Mesenchymal stem cell (in vitro differentiated cells and primary cell): ENCODE data around the gene TRPC4AP.

Experiments used
- DNase-seq: peaks from one replicate; pipeline ENCODE4 v3.0.0-alpha.2; 2013
- H2AFZ ChIP-seq: one replicate; pipeline ENCODE4 v1.6.1; 2013; ENCODE audit warnings: low read depth, mild to moderate bottlenecking, control low read depth, inconsistent platforms, low read length, moderate library complexity
- H2AK5ac ChIP-seq: 2 replicates; pipeline ENCODE4 v1.6.1; 2013; ENCODE audit warnings: low read length, moderate library complexity, mild to moderate bottlenecking, inconsistent platforms; ENCODE audit not compliant: severe bottlenecking
- H2BK120ac ChIP-seq: one replicate; pipeline ENCODE4 v1.6.1; 2013; ENCODE audit warnings: low read depth, mild to moderate bottlenecking, inconsistent platforms, low read length, moderate library complexity
- H2BK12ac ChIP-seq, 2 experiments: one replicate each; pipeline ENCODE4 v1.6.1; 2013; ENCODE audit warnings: inconsistent platforms in 2 of 2, low read length in 2 of 2, mild to moderate bottlenecking in 2 of 2, moderate library complexity in 2 of 2, control low read depth in 1 of 2
- H2BK15ac ChIP-seq: one replicate; pipeline ENCODE4 v1.6.1; 2013; ENCODE audit warnings: mild to moderate bottlenecking, low read depth, inconsistent platforms; ENCODE audit not compliant: poor library complexity, severe bottlenecking
- H2BK5ac ChIP-seq: 2 replicates; pipeline ENCODE4 v1.6.1; 2013; ENCODE audit warnings: low read depth, mild to moderate bottlenecking, low read length, control low read depth, inconsistent platforms; ENCODE audit not compliant: poor library complexity, severe bottlenecking
- H3K14ac ChIP-seq, 2 experiments: one replicate each; pipeline ENCODE4 v1.6.1; 2013; ENCODE audit warnings: inconsistent platforms in 2 of 2, low read length in 2 of 2, control low read depth in 1 of 2, mild to moderate bottlenecking in 1 of 2, moderate library complexity in 1 of 2
- H3K18ac ChIP-seq, 2 experiments: one replicate each; pipeline ENCODE4 v1.6.1; 2013; ENCODE audit warnings: inconsistent platforms in 2 of 2, low read length in 2 of 2, control low read depth in 1 of 2, low read depth in 1 of 2, mild to moderate bottlenecking in 1 of 2
- H3K23ac ChIP-seq, 2 experiments: one replicate each; pipeline ENCODE4 v1.6.1; 2013; ENCODE audit warnings: inconsistent platforms in 2 of 2, low read length in 2 of 2, mild to moderate bottlenecking in 2 of 2, moderate library complexity in 2 of 2, control low read depth in 1 of 2
- H3K27ac ChIP-seq: 2 replicates; pipeline ENCODE4 v1.5.1; 2013; ENCODE audit warnings: mild to moderate bottlenecking, moderate library complexity, low read length, control low read depth, inconsistent platforms; ENCODE audit not compliant: poor library complexity, severe bottlenecking
- H3K27me3 ChIP-seq, 2 experiments: 2 replicates each; pipeline versions ENCODE4 v1.6.1 to v1.7.0; 2013; ENCODE audit warnings: low read length in 2 of 2, mild to moderate bottlenecking in 2 of 2, moderate library complexity in 2 of 2, control low read depth in 1 of 2, inconsistent platforms in 1 of 2; ENCODE audit not compliant: control insufficient read depth in 1 of 2, insufficient read depth in 1 of 2
- H3K36me3 ChIP-seq, 2 experiments: 2 replicates each; pipeline versions ENCODE4 v1.6.1 to v1.7.0; 2013; ENCODE audit warnings: low read length in 2 of 2, control low read depth in 1 of 2, inconsistent platforms in 1 of 2, low read depth in 1 of 2, mild to moderate bottlenecking in 1 of 2; ENCODE audit not compliant: insufficient read depth in 2 of 2, control insufficient read depth in 1 of 2
- H3K4ac ChIP-seq, 2 experiments: one replicate each; pipeline ENCODE4 v1.6.1; 2013; ENCODE audit warnings: inconsistent platforms in 2 of 2, low read length in 2 of 2, mild to moderate bottlenecking in 2 of 2, moderate library complexity in 2 of 2, control low read depth in 1 of 2, low read depth in 1 of 2
- H3K4me1 ChIP-seq: 2 replicates; pipeline ENCODE4 v1.6.1; 2013; ENCODE audit warnings: low read depth, low read length, control low read depth; ENCODE audit not compliant: control insufficient read depth, insufficient read depth
- H3K4me2 ChIP-seq: 2 replicates; pipeline ENCODE4 v1.6.1; 2013; ENCODE audit warnings: low read length, mild to moderate bottlenecking, inconsistent platforms; ENCODE audit not compliant: poor library complexity, severe bottlenecking
- H3K4me3 ChIP-seq, 2 experiments: 2 replicates each; pipeline versions ENCODE4 v1.5.1 to v1.7.0; 2013; ENCODE audit warnings: low read length in 2 of 2, mild to moderate bottlenecking in 2 of 2, control low read depth in 1 of 2, low read depth in 1 of 2; ENCODE audit not compliant: insufficient read depth in 1 of 2
- H3K79me1 ChIP-seq: replicated peaks from 2 replicates; pipeline ENCODE4 v1.6.1; 2013; ENCODE audit warnings: mild to moderate bottlenecking, control low read depth, low read length, inconsistent platforms; ENCODE audit not compliant: poor library complexity, severe bottlenecking
- H3K9ac ChIP-seq: 2 replicates; pipeline ENCODE4 v1.7.0; 2013; ENCODE audit warnings: mild to moderate bottlenecking, low read length, moderate library complexity
- H3K9me3 ChIP-seq: 2 replicates; pipeline ENCODE4 v1.7.0; 2013; ENCODE audit warnings: mild to moderate bottlenecking, low read length; ENCODE audit not compliant: control insufficient read depth
- H4K8ac ChIP-seq: one replicate; pipeline ENCODE4 v1.6.1; 2013; ENCODE audit warnings: inconsistent platforms, mild to moderate bottlenecking, low read length, moderate library complexity
- H4K91ac ChIP-seq: one replicate; pipeline ENCODE4 v1.6.1; 2013; ENCODE audit warnings: mild to moderate bottlenecking, low read length, inconsistent platforms
- WGBS: methylation state at CpG from one replicate; pipeline ENCODE4 v1.1.7; 2013; ENCODE audit warnings: mixed read lengths; 5-methylcytosine and 5-hydroxymethylcytosine counted together

Gene TRPC4AP

GRCh38 chr20:35030136-35030535 lies 62.5 kb downstream of the TRPC4AP start:
- Histone ChIP-seq H3K18ac (no peak overlapping the region), H3K4me2 (no peak overlapping the region), H4K8ac (no peak overlapping the region), H3K4ac (no peak overlapping the region), H4K91ac (no peak overlapping the region), H3K79me1 (peaks cover 27% of the 10 kb centered on the region), H3K4me3 (no peak overlapping the region), H3K27ac (no peak overlapping the region), H3K9ac (no peak overlapping the region), H3K27me3 (no peaks in the 10 kb centered on the region), H3K23ac (no peak overlapping the region), H2AFZ (no peak overlapping the region), H2AK5ac (no peak overlapping the region), H2BK5ac (no peak overlapping the region), H3K14ac (no peak overlapping the region), H3K4me1 (no peaks in the 10 kb centered on the region), H2BK120ac (no peak overlapping the region), H3K9me3 (no peaks in the 10 kb centered on the region), H2BK15ac (no peak overlapping the region), H2BK12ac (no peak overlapping the region), H3K36me3 (peaks cover 34 to 81% of the 10 kb centered on the region in 2 experiments)
- DNase-seq: no peak
- WGBS: 100% methylated on average over 2 of the region's 4 CpGs

- Histone ChIP-seq H3K27ac (no peak overlapping the region), H3K9me3 (no peaks in the 10 kb centered on the region), H3K79me1 (peaks cover 24% of the 10 kb centered on the region), H3K27me3 (no peaks in the 10 kb centered on the region), H3K4me2 (no peak overlapping the region), H3K23ac (no peak overlapping the region), H3K4me3 (no peak overlapping the region), H2AK5ac (no peak overlapping the region), H4K8ac (no peak overlapping the region), H2BK15ac (no peak overlapping the region), H3K4ac (no peak overlapping the region), H3K36me3 (peaks cover 36 to 86% of the 10 kb centered on the region in 2 experiments), H2BK12ac (no peak overlapping the region), H2BK5ac (no peak overlapping the region), H2BK120ac (no peak overlapping the region), H4K91ac (no peak overlapping the region), H3K9ac (no peak overlapping the region), H3K4me1 (no peaks in the 10 kb centered on the region), H2AFZ (no peak overlapping the region), H3K18ac (no peak overlapping the region), H3K14ac (no peak overlapping the region)
- no peak for DNase-seq
- WGBS: 100% methylated on average over 1 of the region's 2 CpGs
Observed at GRCh38 chr20:35027301-35027700, 65.3 kb downstream of the TRPC4AP start.

GRCh38 chr20:35025116-35025515 lies 67.5 kb downstream of the TRPC4AP start:
- no peak overlapping the region for H2BK120ac ChIP-seq
- H3K4ac ChIP-seq: no peak overlapping the region
- no peak overlapping the region for H3K23ac ChIP-seq
- no peak overlapping the region for H3K9ac ChIP-seq
- H3K9me3 ChIP-seq: no peaks in the 10 kb centered on the region
- no peak overlapping the region for H3K4me3 ChIP-seq
- H3K14ac ChIP-seq: no peak overlapping the region
- H2AFZ ChIP-seq: no peak overlapping the region
- H4K8ac ChIP-seq: no peak overlapping the region
- peaks cover 33% of the 10 kb centered on the region for H3K79me1 ChIP-seq
- no peak overlapping the region for H2BK12ac ChIP-seq
- no peak overlapping the region for H2BK5ac ChIP-seq
- no peaks in the 10 kb centered on the region for H3K27me3 ChIP-seq
- 100% methylated on average over 2 of the region's 3 CpGs for WGBS
- no peak overlapping the region for H2AK5ac ChIP-seq
- no peak overlapping the region for H3K27ac ChIP-seq
- H3K4me1 ChIP-seq: no peaks in the 10 kb centered on the region
- H3K4me2 ChIP-seq: no peak overlapping the region
- no peak overlapping the region for H3K18ac ChIP-seq
- no peak overlapping the region for H2BK15ac ChIP-seq
- H4K91ac ChIP-seq: no peak overlapping the region
- H3K36me3 ChIP-seq: peaks cover 46 to 84% of the 10 kb centered on the region in 2 experiments
- no peak for DNase-seq

- no peak overlapping the region for H2BK120ac ChIP-seq
- DNase-seq: no peak
- H3K18ac ChIP-seq: no peak overlapping the region
- no peak overlapping the region for H3K23ac ChIP-seq
- no peak overlapping the region for H2BK5ac ChIP-seq
- H3K79me1 ChIP-seq: peaks cover 40% of the 10 kb centered on the region
- no peak overlapping the region for H2BK15ac ChIP-seq
- no peak overlapping the region for H3K4me2 ChIP-seq
- H3K4me1 ChIP-seq: no peaks in the 10 kb centered on the region
- no peak overlapping the region for H4K91ac ChIP-seq
- no peak overlapping the region for H3K14ac ChIP-seq
- no peak overlapping the region for H2BK12ac ChIP-seq
- H3K4ac ChIP-seq: no peak overlapping the region
- no peaks in the 10 kb centered on the region for H3K9me3 ChIP-seq
- peaks cover 56 to 85% of the 10 kb centered on the region in 2 experiments for H3K36me3 ChIP-seq
- H2AK5ac ChIP-seq: no peak overlapping the region
- no peaks in the 10 kb centered on the region for H3K27me3 ChIP-seq
- no peak overlapping the region for H3K27ac ChIP-seq
- 95% methylated on average over 7 of the region's 7 CpGs for WGBS
- no peak overlapping the region for H3K4me3 ChIP-seq
- H4K8ac ChIP-seq: no peak overlapping the region
- H3K9ac ChIP-seq: no peak overlapping the region
- no peak overlapping the region for H2AFZ ChIP-seq
Observed at GRCh38 chr20:35023624-35024023, 69.0 kb downstream of the TRPC4AP start.
